SU-DHL-6 (cell line): ENCODE data around the gene CNTNAP5.

Experiments used
- CTCF ChIP-seq: fragments of 200-600 bp; sonication (generic); IDR thresholded peaks from one replicate; pipeline ENCODE4 v1.5.1; 2017; ENCODE audit warnings: antibody characterized with exemption, mild to moderate bottlenecking, low read length, moderate library complexity; ENCODE audit not compliant: insufficient read depth, poor library complexity, severe bottlenecking
- EZH2phosphoT487 ChIP-seq: fragments of 200-600 bp; sonication (generic), shearing (Covaris generic); conservative IDR thresholded peaks from 2 replicates; pipeline ENCODE4 v1.6.1; 2018; ENCODE audit warnings: mild to moderate bottlenecking, antibody characterized with exemption, low read length, moderate library complexity, mixed read lengths

- TF ChIP-seq CTCF (no peak), EZH2phosphoT487 (no peak)
Measured at GRCh38 chr2:124797049-124797448, 772.0 kb downstream of the CNTNAP5 start.
